H1 (cell line): ENCODE measurements around the gene SEC61B. TPM values are rescaled to one million over a fixed set of nuclear protein-coding genes. Genes with fewer than 3 reads are reported as not detected.

Experiments used
- CTCF ChIA-PET: fragments of 300-600 bp; sonication (Branson Sonifier 250); formaldehyde crosslinking; loops from one replicate; lab custom pipeline; 2021; ENCODE audit not compliant: partially characterized antibody; lab: Charles Lee
- POLR2A ChIA-PET: fragments of 300-600 bp; sonication (Branson Sonifier 250); formaldehyde crosslinking; loops from one replicate; lab custom pipeline; 2021; ENCODE audit warnings: inconsistent platforms; ENCODE audit not compliant: partially characterized antibody; lab: Charles Lee
- DNase-seq, 2 experiments: peaks; one replicate each; pipeline versions ENCODE4 v3.0.0 to v3.0.0-alpha.2; 2010 to 2022; ENCODE audit warnings: low spot score in 2 of 2, low read depth in 1 of 2, mixed read lengths in 1 of 2
- FAIRE-seq: peaks from 2 replicates; lab custom pipeline; 2011; peaks lifted over from hg19 to GRCh38; lab: Jason Lieb, UNC
- H2AFZ ChIP-seq: 2 replicates; pipeline ENCODE4 v1.8.1; 2012; ENCODE audit warnings: low read length, inconsistent platforms
- H2AK5ac ChIP-seq: 2 replicates; pipeline ENCODE4 v1.6.1; 2013; ENCODE audit warnings: low read depth, low read length
- H2BK120ac ChIP-seq: replicated peaks from 2 replicates; pipeline ENCODE3; 2013; ENCODE audit warnings: low read depth, low read length, inconsistent platforms
- H2BK12ac ChIP-seq: 2 replicates; pipeline ENCODE4 v1.6.1; 2013; ENCODE audit warnings: low read depth, low read length
- H2BK15ac ChIP-seq: 2 replicates; pipeline ENCODE4 v1.6.1; 2013; ENCODE audit warnings: low read length
- H2BK20ac ChIP-seq: 2 replicates; pipeline ENCODE4 v1.6.1; 2013; ENCODE audit warnings: low read length
- H2BK5ac ChIP-seq: 2 replicates; pipeline ENCODE4 v1.6.1; 2013; ENCODE audit warnings: low read depth, low read length
- H3K14ac ChIP-seq: 2 replicates; pipeline ENCODE4 v1.6.1; 2013; ENCODE audit warnings: inconsistent platforms; ENCODE audit not compliant: insufficient read length
- H3K18ac ChIP-seq: 2 replicates; pipeline ENCODE4 v1.6.1; 2013; ENCODE audit warnings: low read length; ENCODE audit errors: extremely low read depth
- H3K23ac ChIP-seq: 2 replicates; pipeline ENCODE4 v1.6.1; 2013; ENCODE audit warnings: inconsistent platforms; ENCODE audit not compliant: insufficient read length
- H3K23me2 ChIP-seq: 2 replicates; pipeline ENCODE4 v1.6.1; 2013; ENCODE audit warnings: low read depth, low read length
- H3K27ac ChIP-seq: 2 replicates; pipeline ENCODE4 v1.6.1; 2011; ENCODE audit warnings: low read depth, low read length, inconsistent platforms
- H3K27me3 ChIP-seq, 4 experiments: replicated peaks in 1 of 4; 1 replicate in 1 of 4; 2 replicates in 3 of 4; pipeline versions ENCODE4 v1.6.1 to v1.8.1; 2011 to 2013; ENCODE audit warnings: low read length in 3 of 4, mild to moderate bottlenecking in 3 of 4, inconsistent platforms in 2 of 4, mixed read lengths in 2 of 4, moderate library complexity in 1 of 4; ENCODE audit not compliant: control insufficient read depth in 3 of 4, insufficient read depth in 3 of 4; ENCODE audit errors: extremely low read depth in 1 of 4
- H3K36me3 ChIP-seq, 4 experiments: 2 replicates each; pipeline versions ENCODE4 v1.6.1 to v1.8.1; 2011 to 2013; ENCODE audit warnings: mild to moderate bottlenecking in 4 of 4, low read length in 3 of 4, moderate library complexity in 2 of 4, control low read depth in 1 of 4, inconsistent platforms in 1 of 4; ENCODE audit not compliant: insufficient read depth in 4 of 4, control insufficient read depth in 2 of 4
- H3K4ac ChIP-seq: replicated peaks from 2 replicates; pipeline ENCODE3; 2013; ENCODE audit warnings: low read length, low read depth, mixed read lengths, inconsistent platforms; ENCODE audit not compliant: insufficient read length
- H3K4me1 ChIP-seq, 4 experiments: replicated peaks in 1 of 4; 1 replicate in 1 of 4; 2 replicates in 3 of 4; pipeline versions ENCODE4 v1.6.1 to v1.8.1; 2011 to 2013; ENCODE audit warnings: low read length in 3 of 4, inconsistent platforms in 2 of 4, mixed read lengths in 1 of 4; ENCODE audit not compliant: insufficient read depth in 4 of 4, control insufficient read depth in 3 of 4
- H3K4me2 ChIP-seq, 2 experiments: 2 replicates each; pipeline versions ENCODE4 v1.6.1 to v1.8.1; 2011 to 2013; ENCODE audit warnings: low read depth in 2 of 2, low read length in 2 of 2, control low read depth in 1 of 2, inconsistent platforms in 1 of 2, mild to moderate bottlenecking in 1 of 2; ENCODE audit not compliant: insufficient read depth in 1 of 2
- H3K4me3 ChIP-seq, 4 experiments: fragments of 200-600, 300-600 bp in 1 of 4; sonication (generic), shearing (Covaris generic), sonication (Bioruptor Twin) in 1 of 4; 2 replicates each; pipeline versions ENCODE4 v1.5.1 to v1.8.1; 2011 to 2016; ENCODE audit warnings: low read length in 4 of 4, low read depth in 3 of 4, control low read depth in 2 of 4, inconsistent platforms in 2 of 4, mild to moderate bottlenecking in 2 of 4, mixed read lengths in 1 of 4, moderate library complexity in 1 of 4; ENCODE audit not compliant: insufficient read depth in 2 of 4; ENCODE audit errors: extremely low read depth in 1 of 4
- H3K56ac ChIP-seq: replicated peaks from 2 replicates; pipeline ENCODE3; 2013; ENCODE audit warnings: low read depth, mild to moderate bottlenecking, mixed read lengths, low read length, inconsistent platforms; ENCODE audit not compliant: insufficient read length
- H3K79me1 ChIP-seq: 2 replicates; pipeline ENCODE4 v1.6.1; 2013; ENCODE audit warnings: low read depth, low read length, control low read depth
- H3K79me2 ChIP-seq, 2 experiments: 2 replicates each; pipeline versions ENCODE4 v1.6.1 to v1.8.1; 2012 to 2013; ENCODE audit warnings: low read length in 2 of 2, mild to moderate bottlenecking in 2 of 2, inconsistent platforms in 1 of 2; ENCODE audit not compliant: insufficient read depth in 2 of 2, control insufficient read depth in 1 of 2
- H3K9ac ChIP-seq, 4 experiments: replicated peaks in 1 of 4; 1 replicate in 1 of 4; 2 replicates in 3 of 4; pipeline versions ENCODE4 v1.6.1 to v1.8.1; 2011 to 2013; ENCODE audit warnings: low read depth in 3 of 4, low read length in 3 of 4, control low read depth in 2 of 4, mild to moderate bottlenecking in 2 of 4, moderate library complexity in 2 of 4, inconsistent platforms in 1 of 4; ENCODE audit errors: extremely low read depth in 1 of 4
- H3K9me3 ChIP-seq, 2 experiments: 2 replicates each; pipeline versions ENCODE4 v1.6.1 to v1.8.1; 2012 to 2013; ENCODE audit warnings: mild to moderate bottlenecking in 2 of 2, moderate library complexity in 2 of 2, control low read depth in 1 of 2, inconsistent platforms in 1 of 2, low read depth in 1 of 2, low read length in 1 of 2, mixed read lengths in 1 of 2; ENCODE audit not compliant: insufficient read depth in 2 of 2
- H4K20me1 ChIP-seq, 2 experiments: replicated peaks in 1 of 2; 2 replicates each; pipeline versions ENCODE3 to v1.8.1; 2011 to 2013; ENCODE audit warnings: inconsistent platforms in 2 of 2, low read length in 2 of 2, mild to moderate bottlenecking in 1 of 2; ENCODE audit not compliant: insufficient read depth in 2 of 2, control insufficient read depth in 1 of 2
- H4K5ac ChIP-seq: 2 replicates; pipeline ENCODE4 v1.6.1; 2013; ENCODE audit warnings: low read length, low read depth, mixed read lengths, inconsistent platforms; ENCODE audit not compliant: insufficient read length
- H4K8ac ChIP-seq: 2 replicates; pipeline ENCODE4 v1.8.0; 2013; ENCODE audit warnings: mild to moderate bottlenecking, moderate library complexity, low read length, inconsistent platforms; ENCODE audit not compliant: insufficient read depth; ENCODE audit errors: extremely low read depth
- H4K91ac ChIP-seq: replicated peaks from 2 replicates; pipeline ENCODE3; 2013; ENCODE audit warnings: low read length, mixed read lengths, inconsistent platforms; ENCODE audit not compliant: insufficient read length
- ATF3 ChIP-seq: IDR thresholded peaks from 2 replicates; pipeline ENCODE4 v1.6.1; 2011; ENCODE audit warnings: low read depth, mild to moderate bottlenecking, low read length; ENCODE audit not compliant: insufficient read depth
- BACH1 ChIP-seq: IDR thresholded peaks from 2 replicates; pipeline ENCODE4 v1.6.1; 2012; ENCODE audit warnings: low read length, improper control_type of control experiment
- CHD2 ChIP-seq: IDR thresholded peaks from 2 replicates; pipeline ENCODE4 v1.6.1; 2012; ENCODE audit warnings: low read length, improper control_type of control experiment
- CTBP2 ChIP-seq: IDR thresholded peaks from 2 replicates; pipeline ENCODE4 v1.7.0; 2011; ENCODE audit warnings: borderline replicate concordance, mild to moderate bottlenecking, moderate library complexity, mixed read lengths, low read length; ENCODE audit not compliant: insufficient read depth, insufficient read length
- MAFK ChIP-seq: IDR thresholded peaks from 2 replicates; pipeline ENCODE4 v1.6.1; 2012; ENCODE audit warnings: low read depth, mild to moderate bottlenecking, improper control_type of control experiment, low read length
- RXRA ChIP-seq: IDR thresholded peaks from 2 replicates; pipeline ENCODE4 v1.6.1; 2011; ENCODE audit warnings: low read depth, mild to moderate bottlenecking, low read length, moderate library complexity; ENCODE audit not compliant: insufficient read depth
- ZNF274 ChIP-seq: IDR thresholded peaks from 2 replicates; pipeline ENCODE4 v1.7.0; 2012; ENCODE audit warnings: low read length, borderline replicate concordance; ENCODE audit errors: extremely low read depth
- WGBS, 2 experiments: shearing (Covaris generic) in 1 of 2; methylation state at CpG; one replicate each; pipeline versions ENCODE4 v1.1.6 to v1.1.7; 2013 to 2015; ENCODE audit warnings: low lambda C conversion rate in 2 of 2, mixed read lengths in 2 of 2, inconsistent platforms in 1 of 2, low coverage in 1 of 2, missing lambda C conversion rate in 1 of 2; ENCODE audit not compliant: insufficient replicate concordance in 2 of 2, insufficient coverage in 1 of 2, insufficient read length in 1 of 2; ENCODE audit errors: extremely low coverage in 1 of 2, missing lambda C conversion rate in 1 of 2; 5-methylcytosine and 5-hydroxymethylcytosine counted together
- polyA plus RNA-seq, 7 experiments: library from polyadenylated mRNA; depleted of rRNA in 3 of 7; stranded (reverse) in 5 of 7; unstranded in 2 of 7; fragments of >200 nt in 5 of 7; fragments of 200-250 nt in 2 of 7; gene quantifications; 1 replicate in 5 of 7; 2 replicates in 1 of 7; 4 replicates in 1 of 7; pipeline versions ENCODE4 v1.2.1 to v1.2.3, GENCODE V29; 2011 to 2013; ENCODE audit warnings: missing spikeins in 2 of 7, mixed read lengths in 2 of 7
- total RNA-seq: library from RNA; stranded (reverse); fragmentation: NEBNext Ultra II Directional; extraction: Animal tissue kit (Norgen Biotek cat#: 25700); gene quantifications from 2 replicates; pipeline ENCODE4 v1.2.1, GENCODE V29; 2021
- TF ChIP-seq, protein P1 (sequence below): IDR thresholded peaks from 2 replicates; pipeline ENCODE4 v1.6.1; 2011; ENCODE audit warnings: low read length, improper control_type of control experiment

SEC61B gene
- total and polyA plus RNA-seq, 2 of the 8 experiments (the other 6 are each of a cell fraction or from before 2014, with no cell fraction given): 155 to 379 TPM

- no peak overlapping the region for H3K4me2 ChIP-seq
- H3K79me1 ChIP-seq: no peaks in the 10 kb centered on the region
- peaks cover 0 to 3% (median 1%) of the 10 kb centered on the region in 4 experiments; a peak in 2 of 7 replicates for H3K4me1 ChIP-seq
- H2BK15ac ChIP-seq: peak overlapping the region; percentile 92; the same call in 1 of the 2 replicates
- no peak overlapping the region for H2AK5ac ChIP-seq
- no peak overlapping the region for H3K4me3 ChIP-seq
- no peaks in the 10 kb centered on the region for H3K23me2 ChIP-seq
- peak overlapping the region; percentile 26 for H4K91ac ChIP-seq
- 0 out of 7 replicates have a peak overlapping the region, but pooled peaks of 1 of the 4 experiments have one; percentile 16 for H3K9ac ChIP-seq
- peak overlapping the region; percentile 30; the same call in 1 of the 2 replicates for H4K8ac ChIP-seq
- H3K18ac ChIP-seq: peak overlapping the region; percentile 80
- peak overlapping the region; percentile 24 for H2BK20ac ChIP-seq
- no peak overlapping the region for H2BK120ac ChIP-seq
- no peaks in the 10 kb centered on the region for H3K36me3 ChIP-seq
- H3K27ac ChIP-seq: no peak overlapping the region
- H3K9me3 ChIP-seq: no peaks in the 10 kb centered on the region
- peak; percentile 42 for FAIRE-seq
- H3K23ac ChIP-seq: no peak overlapping the region
- ChIA-PET CTCF (interaction anchor here (0.6 to 9.4 kb wide), 47 partner anchors 10 to 1140 kb away, joined by 3 to 105 read pairs (median 4); partner anchors contain the start of gene ALG2), POLR2A (interaction anchor here (1.3 to 1.8 kb wide), 2 partner anchors 17 to 37 kb away, joined by 5 to 7 read pairs; partner anchors contain the start of genes ALG2 and SEC61B)
- H3K56ac ChIP-seq: no peak overlapping the region
- H3K4ac ChIP-seq: no peak overlapping the region
- WGBS, 2 experiments: 56% methylated on average over 27 of the region's 29 CpGs; no CpG with 5 or more reads in 1 of the 2 experiments
- H3K14ac ChIP-seq: no peak overlapping the region
- peak overlapping the region; percentile 89 for H2BK12ac ChIP-seq
- peak overlapping the region; percentile 83; the same call in 1 of the 2 replicates for H2BK5ac ChIP-seq
- H4K5ac ChIP-seq: no peak overlapping the region
- no peaks in the 10 kb centered on the region for H3K79me2 ChIP-seq
- no peaks in the 10 kb centered on the region for H4K20me1 ChIP-seq
- H2AFZ ChIP-seq: peak overlapping the region; percentile 98
- DNase-seq: peak; percentile 81 to 90
- no peaks in the 10 kb centered on the region for H3K27me3 ChIP-seq
- TF ChIP-seq ATF3 (no peak), BACH1 (no peak), MAFK (no peak), ZNF274 (no peak), CHD2 (no peak), CTBP2 (no peak), RXRA (no peak)
- TF ChIP-seq, protein P1, sequence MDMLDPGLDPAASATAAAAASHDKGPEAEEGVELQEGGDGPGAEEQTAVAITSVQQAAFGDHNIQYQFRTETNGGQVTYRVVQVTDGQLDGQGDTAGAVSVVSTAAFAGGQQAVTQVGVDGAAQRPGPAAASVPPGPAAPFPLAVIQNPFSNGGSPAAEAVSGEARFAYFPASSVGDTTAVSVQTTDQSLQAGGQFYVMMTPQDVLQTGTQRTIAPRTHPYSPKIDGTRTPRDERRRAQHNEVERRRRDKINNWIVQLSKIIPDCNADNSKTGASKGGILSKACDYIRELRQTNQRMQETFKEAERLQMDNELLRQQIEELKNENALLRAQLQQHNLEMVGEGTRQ: no peak
Observed at GRCh38 chr9:99184475-99185347, 37.4 kb upstream of the SEC61B start.
